ENCODE measurements around the gene ANKZF1. TPM values are rescaled to one million over a fixed set of nuclear protein-coding genes. Genes with fewer than 3 reads are reported as not detected.
A peak's percentile ranks its signal among the peaks of the same experiment; 100 is the strongest.

The ANKZF1 gene
- total and polyA plus RNA-seq, 2 of the 8 experiments (the other 6 are each of a cell fraction or from before 2014, with no cell fraction given): 32.5 to 50.1 TPM

- peak within 1 kb of the TSS; percentile 80; the same call in 1 of the 2 replicates for H2BK12ac ChIP-seq (ENCODE audit: low read depth, low read length)
- peak within 1 kb of the TSS; percentile 71 for H3K4ac ChIP-seq (replicated peaks; ENCODE audit: insufficient read length, low read depth, low read length)
- peaks cover 2% of the 10 kb centered on the region; the same call in 1 of the 2 replicates for H3K79me1 ChIP-seq (ENCODE audit: low read depth, low read length)
- no peak for FAIRE-seq
- POLR2A ChIA-PET (ENCODE audit: partially characterized antibody): interaction anchor here (0.6 to 14.9 kb wide), 14 partner anchors 9 to 194 kb away, joined by 3 to 190 read pairs (median 6); partner anchors contain the start of genes ABCB6, ANKZF1, ATG9A and DNAJB2
- H2BK120ac ChIP-seq (replicated peaks; ENCODE audit: low read depth, low read length): no peak within 1 kb of the TSS
- 2% methylated on average over 53 of the region's 76 CpGs; no CpG with 5 or more reads in 1 of the 2 experiments for WGBS, 2 experiments (ENCODE audit: extremely low coverage in 1 of 2, insufficient coverage in 1 of 2, insufficient read length in 1 of 2, insufficient replicate concordance in 2 of 2, low coverage in 1 of 2, low lambda C conversion rate in 2 of 2, missing lambda C conversion rate in 1 of 2)
- H4K5ac ChIP-seq (ENCODE audit: insufficient read length, low read depth, low read length): no peak within 1 kb of the TSS
- peak within 1 kb of the TSS; percentile 85 to 92 for H3K4me2 ChIP-seq (ENCODE audit: insufficient read depth in 1 of 2, low read depth in 2 of 2, low read length in 2 of 2)
- H3K56ac ChIP-seq (replicated peaks; ENCODE audit: insufficient read length, low read depth, low read length): no peak within 1 kb of the TSS
- CTCF ChIA-PET (ENCODE audit: partially characterized antibody): interaction anchor here (0.6 to 6.6 kb wide), 7 partner anchors 9 to 98 kb away, joined by 3 to 118 read pairs (median 5); partner anchors contain the start of genes DNAJB2, GLB1L and STK16
- peak within 1 kb of the TSS; percentile 95 for H3K18ac ChIP-seq (ENCODE audit: extremely low read depth, low read length)
- no peak within 1 kb of the TSS for H2BK15ac ChIP-seq (ENCODE audit: low read length)
- peaks cover 0 to 2% of the 10 kb centered on the region in 2 experiments for H4K20me1 ChIP-seq (replicated peaks in 1 of 2; ENCODE audit: control insufficient read depth in 1 of 2, insufficient read depth in 2 of 2, low read length in 2 of 2)
- peak within 1 kb of the TSS; percentile 46 to 64 (median 57) for H3K4me3 ChIP-seq (ENCODE audit: extremely low read depth in 1 of 4, insufficient read depth in 2 of 4, low read depth in 3 of 4, low read length in 4 of 4)
- peaks cover 0 to 9% (median 3%) of the 10 kb centered on the region in 4 experiments; a peak in 4 of 8 replicates for H3K36me3 ChIP-seq (ENCODE audit: control insufficient read depth in 2 of 4, insufficient read depth in 4 of 4, low read length in 3 of 4)
- peak within 1 kb of the TSS; percentile 44; the same call in 1 of the 2 replicates for H2BK5ac ChIP-seq (ENCODE audit: low read depth, low read length)
- H2AFZ ChIP-seq (ENCODE audit: low read length): peak within 1 kb of the TSS; percentile 14; the same call in 1 of the 2 replicates
- peaks cover 17% of the 10 kb centered on the region for H3K23me2 ChIP-seq (ENCODE audit: low read depth, low read length)
- H3K4me1 ChIP-seq (replicated peaks in 1 of 4; ENCODE audit: control insufficient read depth in 3 of 4, insufficient read depth in 4 of 4, low read length in 3 of 4): peaks cover 5 to 12% (median 9%) of the 10 kb centered on the region in 4 experiments
- no peak within 1 kb of the TSS for H3K27ac ChIP-seq (ENCODE audit: low read depth, low read length)
- H4K91ac ChIP-seq (replicated peaks; ENCODE audit: insufficient read length, low read length): no peak within 1 kb of the TSS
- no peak within 1 kb of the TSS for H3K23ac ChIP-seq (ENCODE audit: insufficient read length)
- no peak within 1 kb of the TSS for H2BK20ac ChIP-seq (ENCODE audit: low read length)
- peak within 1 kb of the TSS in 2 of 4 experiments; percentile 17 to 20; a peak in 3 of 7 replicates for H3K9ac ChIP-seq (replicated peaks in 1 of 4; ENCODE audit: extremely low read depth in 1 of 4, low read depth in 3 of 4, low read length in 3 of 4)
- DNase-seq (ENCODE audit: low read depth in 1 of 2, low spot score in 2 of 2): peak in 1 of 2 experiments; percentile 89
- no peak within 1 kb of the TSS for H2AK5ac ChIP-seq (ENCODE audit: low read depth, low read length)
- no peaks in the 10 kb centered on the region for H3K9me3 ChIP-seq (ENCODE audit: insufficient read depth in 2 of 2, low read depth in 1 of 2, low read length in 1 of 2)
- no peaks in the 10 kb centered on the region for H3K79me2 ChIP-seq (ENCODE audit: control insufficient read depth in 1 of 2, insufficient read depth in 2 of 2, low read length in 2 of 2)
- no peak within 1 kb of the TSS for H3K14ac ChIP-seq (ENCODE audit: insufficient read length)
- H3K27me3 ChIP-seq (replicated peaks in 1 of 4; ENCODE audit: control insufficient read depth in 3 of 4, extremely low read depth in 1 of 4, insufficient read depth in 3 of 4, low read length in 3 of 4): peaks cover 16 to 43% (median 36%) of the 10 kb centered on the region in 4 experiments
- peak within 1 kb of the TSS; percentile 88 for H4K8ac ChIP-seq (ENCODE audit: extremely low read depth, insufficient read depth, low read length)
- TF ChIP-seq SUZ12 (IDR thresholded peaks at IDR 0.05; ENCODE audit: low read length) (peak; percentile 80; the same call in 1 of the 2 replicates), RBBP5 (IDR thresholded peaks at IDR 0.05; ENCODE audit: borderline replicate concordance, low read depth, low read length) (no peak), TCF12 (IDR thresholded peaks at IDR 0.05; ENCODE audit: low read depth, low read length) (peak; percentile 44; the same call in 1 of the 2 replicates), HDAC2 (IDR thresholded peaks at IDR 0.05; ENCODE audit: borderline replicate concordance in 1 of 2, low read depth in 2 of 2, low read length in 2 of 2) (peak in 1 of 2 experiments; percentile 27; a peak in 1 of 4 replicates), SP1 (IDR thresholded peaks at IDR 0.05; ENCODE audit: low read depth, low read length) (peak; percentile 76), CHD2 (IDR thresholded peaks at IDR 0.05; ENCODE audit: low read length) (no peak), ASH2L (IDR thresholded peaks at IDR 0.05; ENCODE audit: low read length) (peak; percentile 5), TAF1 (IDR thresholded peaks at IDR 0.05; ENCODE audit: low read depth, low read length) (peak; percentile 62; the same call in 1 of the 2 replicates), SAP30 (IDR thresholded peaks at IDR 0.05; ENCODE audit: insufficient read depth, insufficient replicate concordance, low read length) (no peak), TBP (IDR thresholded peaks at IDR 0.05; ENCODE audit: low read depth, low read length) (peak; percentile 81), FOSL1 (IDR thresholded peaks at IDR 0.05; ENCODE audit: insufficient read depth, low read depth, low read length) (no peak)
These were observed 24.4 kb downstream of the ANKZF1 start, which contains the start of gene TUBA4A for GRCh38 chr2:219253753-219254589. Gene TUBA4A (minus strand): TSS chr2:219253918. CDS start chr2:219253858, 60 bp downstream.
